Activated CD4-positive, alpha-beta T cell treated with anti-CD3 and anti-CD28 coated beads, Interleukin-2, amount 10 ng/mL, durations not matched to agents 7 days and 5 days (primary cell): ENCODE data around the gene JOSD1. TPM values are rescaled to one million over a fixed set of nuclear protein-coding genes. Genes with fewer than 3 reads are reported as not detected.

Experiments
- CTCF ChIA-PET: fragments of 350-600 bp; sonication (Branson Sonifier 250); formaldehyde crosslinking; loops from one replicate; lab custom pipeline; 2021; ENCODE audit warnings: antibody characterized with exemption; lab: Charles Lee
- POLR2A ChIA-PET: fragments of 350-600 bp; sonication (Branson Sonifier 250); formaldehyde crosslinking; loops from one replicate; lab custom pipeline; 2021; ENCODE audit warnings: antibody characterized with exemption; lab: Charles Lee
- DNase-seq: peaks from one replicate; pipeline ENCODE4 v3.0.0-alpha.2; 2020
- H3K27ac Mint-ChIP-seq: one replicate; pipeline ENCODE4 v1.8.0; 2021; ENCODE audit warnings: mild to moderate bottlenecking, moderate library complexity, mixed read lengths
- H3K27me3 Mint-ChIP-seq: one replicate; pipeline ENCODE4 v1.8.0; 2021; ENCODE audit warnings: mixed read lengths
- H3K36me3 Mint-ChIP-seq: one replicate; pipeline ENCODE4 v1.8.0; 2021; ENCODE audit warnings: low read depth, mixed read lengths
- H3K4me1 Mint-ChIP-seq: one replicate; pipeline ENCODE4 v1.8.0; 2021; ENCODE audit warnings: mixed read lengths
- H3K4me3 Mint-ChIP-seq: one replicate; pipeline ENCODE4 v1.8.0; 2021; ENCODE audit warnings: mild to moderate bottlenecking, moderate library complexity, mixed read lengths
- H3K9me3 Mint-ChIP-seq: one replicate; pipeline ENCODE4 v1.8.0; 2021; ENCODE audit warnings: mixed read lengths
- total RNA-seq, 2 experiments: library from RNA; stranded (reverse); gene quantifications; one replicate each; pipeline ENCODE4 v1.2.3, GENCODE V29; 2021

JOSD1 gene
- total RNA-seq, 2 experiments from 2014 or later, result 56.4 to 61.8 TPM

DNA sequence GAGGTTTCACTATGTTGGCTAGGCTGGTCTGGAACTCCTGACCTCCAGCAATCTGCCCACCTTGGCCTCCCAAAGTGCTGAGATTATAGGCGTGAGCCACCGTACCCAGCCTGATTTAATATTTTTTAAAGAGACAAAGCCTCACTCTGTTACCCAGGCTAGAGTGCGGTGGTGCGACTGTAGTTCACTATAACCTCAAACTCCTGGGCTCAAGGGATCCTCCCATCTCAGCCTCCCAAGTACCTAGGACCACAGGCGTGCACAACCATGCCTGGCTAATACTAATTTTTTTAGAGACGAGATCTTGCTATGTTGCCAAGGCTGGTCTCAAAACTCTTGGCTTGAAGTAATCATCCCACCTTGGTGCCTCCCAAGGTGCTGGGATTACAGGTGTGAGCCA lies 18.5 kb upstream of the JOSD1 start:
- no peak for DNase-seq
- ChIA-PET POLR2A (no interaction called here), CTCF (interaction anchor here (0.6 kb wide), 1 partner anchor 1984 kb away, joined by 3 read pairs; no protein-coding TSS in a partner anchor)
- H3K27me3 Mint-ChIP-seq, result no peaks in the 10 kb centered on the region
- no peak overlapping the region for H3K27ac Mint-ChIP-seq
- H3K4me3 Mint-ChIP-seq, result no peak overlapping the region
- H3K36me3 Mint-ChIP-seq, result peaks cover 50% of the 10 kb centered on the region
- H3K4me1 Mint-ChIP-seq, result peaks cover 12% of the 10 kb centered on the region
- H3K9me3 Mint-ChIP-seq, result no peaks in the 10 kb centered on the region

DNA sequence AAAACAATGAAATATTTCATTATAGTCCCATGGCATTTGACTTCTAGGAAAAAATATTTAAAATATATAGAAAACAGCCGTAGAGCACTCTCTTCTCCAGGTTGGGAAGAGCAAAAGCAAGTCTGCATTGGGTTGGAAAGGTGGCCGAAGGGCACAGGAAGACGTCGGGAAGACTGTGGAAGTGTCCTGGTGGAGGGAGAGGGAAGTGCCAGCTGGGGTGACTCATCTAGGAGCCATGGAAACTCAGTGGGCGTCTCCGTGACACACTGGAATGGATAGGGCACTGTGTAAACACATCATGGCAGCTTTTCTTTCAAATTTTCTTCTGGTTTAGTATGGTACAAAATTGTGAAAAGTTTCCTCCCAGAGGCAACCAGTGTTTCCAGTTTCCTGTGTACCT lies 17.7 kb upstream of the JOSD1 start:
- CTCF ChIA-PET, result interaction anchor here (1.0 to 1.2 kb wide), 2 partner anchors 9 to 15 kb away, joined by 3 to 5 read pairs; no protein-coding TSS in a partner anchor
- H3K4me1 Mint-ChIP-seq, result peaks cover 17% of the 10 kb centered on the region

DNA sequence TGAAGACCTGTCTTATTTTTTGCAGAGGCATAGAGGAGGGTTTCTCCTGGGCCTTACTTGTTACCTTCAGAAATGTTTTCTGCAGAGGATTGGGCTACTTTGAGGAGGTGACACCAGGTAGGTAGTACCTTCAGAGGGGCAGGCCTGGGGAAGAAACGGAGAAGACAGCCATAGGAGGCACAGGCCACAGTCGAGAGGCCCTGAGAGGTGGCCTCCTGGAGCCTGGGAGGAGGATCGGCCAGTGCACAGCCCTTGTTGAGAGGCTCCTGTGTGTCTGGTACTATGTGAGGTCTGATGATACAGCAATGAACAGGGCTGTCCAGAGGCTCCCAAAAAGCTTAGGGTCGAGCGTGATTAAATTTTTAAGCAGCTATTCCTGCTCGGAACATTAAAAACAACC lies 16.5 kb upstream of the JOSD1 start:
- Mint-ChIP-seq H3K27ac (peak overlapping the region; percentile 20), H3K9me3 (no peaks in the 10 kb centered on the region), H3K36me3 (peaks cover 41% of the 10 kb centered on the region), H3K27me3 (no peaks in the 10 kb centered on the region), H3K4me3 (no peak overlapping the region), H3K4me1 (peaks cover 28% of the 10 kb centered on the region)
- DNase-seq, result no peak
- ChIA-PET POLR2A (no interaction called here), CTCF (interaction anchor here (1.0 kb wide), 1 partner anchor 12 kb away, joined by 3 read pairs; the partner anchor contains the start of gene GTPBP1)

More for the DNA sequence above, 17.7 kb upstream of the JOSD1 start:
- Mint-ChIP-seq H3K27me3 (no peaks in the 10 kb centered on the region), H3K9me3 (no peaks in the 10 kb centered on the region), H3K36me3 (peaks cover 42% of the 10 kb centered on the region), H3K4me3 (no peak overlapping the region), H3K27ac (no peak overlapping the region)
- DNase-seq, result no peak
- POLR2A ChIA-PET, result no interaction called here

DNA sequence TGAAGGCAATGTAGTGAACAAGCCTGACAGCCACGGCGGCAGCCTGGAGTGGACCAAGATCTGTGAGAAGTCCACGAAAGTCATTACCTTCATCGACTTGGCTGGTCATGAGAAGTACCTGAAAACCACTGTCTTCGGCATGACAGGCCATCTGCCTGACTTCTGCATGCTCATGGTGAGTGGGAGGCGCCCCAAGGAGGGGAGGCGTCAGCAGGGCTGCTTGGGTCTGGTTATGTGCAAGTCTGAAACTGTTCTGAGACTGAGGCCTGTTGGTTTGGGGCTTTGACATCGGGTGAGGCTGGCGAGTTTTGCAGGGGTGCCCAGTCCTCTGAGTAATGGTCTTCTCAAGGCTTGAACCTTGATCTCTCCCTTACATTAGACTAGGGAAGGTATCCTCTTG lies 16.1 kb upstream of the JOSD1 start:
- H3K27ac Mint-ChIP-seq, result peak overlapping the region; percentile 20
- peaks cover 41% of the 10 kb centered on the region for H3K36me3 Mint-ChIP-seq
- DNase-seq, result no peak
- ChIA-PET POLR2A (no interaction called here), CTCF (interaction anchor here (0.7 to 3.0 kb wide), 3 partner anchors 8 to 14 kb away, joined by 3 to 14 read pairs (median 3); partner anchors contain the start of gene GTPBP1)
- no peaks in the 10 kb centered on the region for H3K27me3 Mint-ChIP-seq
- no peaks in the 10 kb centered on the region for H3K9me3 Mint-ChIP-seq
- H3K4me3 Mint-ChIP-seq, result no peak overlapping the region
- peaks cover 31% of the 10 kb centered on the region for H3K4me1 Mint-ChIP-seq

DNA sequence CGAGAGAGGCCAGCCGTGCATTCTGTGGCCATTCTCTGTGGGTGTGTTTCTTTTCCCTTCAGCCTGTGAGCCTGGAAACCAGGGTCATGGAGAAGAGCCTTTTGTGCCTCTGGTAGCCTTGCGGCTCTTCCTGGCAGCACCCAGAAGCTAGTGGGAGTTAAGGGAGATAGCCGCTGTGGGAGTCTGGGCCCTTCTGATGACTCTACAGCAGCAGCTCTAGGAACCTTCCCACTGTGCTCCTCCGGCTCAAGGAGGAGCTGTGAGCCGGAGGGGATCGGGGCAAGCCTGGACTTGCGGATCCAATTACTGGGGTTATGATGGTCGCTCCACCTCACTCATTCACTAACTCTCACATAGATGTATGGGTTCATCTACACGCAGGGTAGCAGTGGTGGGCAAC lies 15.5 kb upstream of the JOSD1 start:
- peaks cover 37% of the 10 kb centered on the region for H3K36me3 Mint-ChIP-seq
- ChIA-PET CTCF (interaction anchor here (0.7 to 3.0 kb wide), 3 partner anchors 9 to 15 kb away, joined by 3 to 14 read pairs (median 5); no protein-coding TSS in a partner anchor), POLR2A (no interaction called here)
- no peak overlapping the region for H3K4me3 Mint-ChIP-seq
- no peaks in the 10 kb centered on the region for H3K9me3 Mint-ChIP-seq
- H3K27ac Mint-ChIP-seq, result peak overlapping the region; percentile 22
- H3K4me1 Mint-ChIP-seq, result peaks cover 32% of the 10 kb centered on the region
- DNase-seq, result no peak
- no peaks in the 10 kb centered on the region for H3K27me3 Mint-ChIP-seq

DNA sequence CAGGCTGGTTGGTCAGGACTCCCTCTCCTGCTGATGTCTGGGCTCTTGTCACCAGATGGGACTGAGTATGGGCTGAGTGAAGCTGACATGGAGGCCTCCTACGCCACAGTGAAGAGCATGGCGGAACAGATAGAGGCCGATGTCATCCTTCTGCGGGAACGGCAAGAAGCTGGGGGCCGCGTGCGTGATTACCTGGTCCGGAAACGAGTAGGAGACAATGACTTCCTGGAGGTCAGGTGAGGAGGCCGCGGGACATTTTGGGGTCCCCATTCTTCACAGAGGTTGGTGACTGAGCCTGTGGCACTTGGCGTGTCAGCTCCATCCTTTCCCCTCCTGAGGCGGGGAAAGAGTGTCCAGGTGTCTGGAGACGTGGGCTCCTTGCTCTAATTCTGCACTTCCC lies 15.1 kb upstream of the JOSD1 start:
- CTCF ChIA-PET, result interaction anchor here (0.7 to 3.0 kb wide), 4 partner anchors 9 to 34 kb away, joined by 3 to 14 read pairs (median 4); no protein-coding TSS in a partner anchor
- Mint-ChIP-seq H3K27ac (no peak overlapping the region), H3K4me1 (peaks cover 34% of the 10 kb centered on the region), H3K4me3 (no peak overlapping the region), H3K36me3 (peaks cover 41% of the 10 kb centered on the region), H3K9me3 (no peaks in the 10 kb centered on the region), H3K27me3 (no peaks in the 10 kb centered on the region)
- POLR2A ChIA-PET, result no interaction called here
- no peak for DNase-seq

DNA sequence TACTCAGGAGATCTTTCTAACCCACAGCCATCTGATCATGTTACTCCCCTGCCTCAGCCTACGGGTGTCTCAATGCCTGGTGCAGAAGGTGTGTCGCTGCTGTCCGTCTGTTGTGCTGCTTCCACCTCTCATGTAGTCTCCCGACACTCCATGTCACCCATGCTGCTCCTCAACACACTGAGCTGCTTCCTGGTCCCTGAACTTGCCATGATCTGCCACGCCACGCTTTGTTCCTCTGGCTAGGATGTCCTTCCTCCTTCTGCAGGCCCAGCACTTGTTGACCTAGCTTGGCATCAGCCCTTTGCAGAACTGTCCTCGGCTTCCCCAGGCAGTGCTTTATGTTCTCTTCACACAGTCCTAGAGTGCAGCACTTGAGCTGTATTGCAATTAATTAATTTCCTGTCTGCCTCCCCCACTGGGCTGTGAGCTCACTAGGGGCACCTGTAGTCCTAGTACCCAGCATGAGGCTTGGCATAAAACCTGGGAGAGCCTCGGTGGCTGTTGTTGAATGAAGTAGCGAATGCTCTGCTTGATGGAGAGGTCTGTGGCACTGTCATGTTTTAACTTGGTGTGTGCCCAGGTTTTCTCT lies 14.5 kb upstream of the JOSD1 start:
- Mint-ChIP-seq H3K36me3 (peaks cover 43% of the 10 kb centered on the region), H3K4me1 (peaks cover 39% of the 10 kb centered on the region), H3K27me3 (no peaks in the 10 kb centered on the region), H3K4me3 (no peak overlapping the region), H3K9me3 (no peaks in the 10 kb centered on the region), H3K27ac (peak overlapping the region; percentile 72)
- ChIA-PET CTCF (interaction anchor here (1.0 to 3.0 kb wide), 6 partner anchors 8 to 35 kb away, joined by 3 to 14 read pairs (median 4); partner anchors contain the start of genes GTPBP1 and TOMM22), POLR2A (no interaction called here)
- no peak for DNase-seq

DNA sequence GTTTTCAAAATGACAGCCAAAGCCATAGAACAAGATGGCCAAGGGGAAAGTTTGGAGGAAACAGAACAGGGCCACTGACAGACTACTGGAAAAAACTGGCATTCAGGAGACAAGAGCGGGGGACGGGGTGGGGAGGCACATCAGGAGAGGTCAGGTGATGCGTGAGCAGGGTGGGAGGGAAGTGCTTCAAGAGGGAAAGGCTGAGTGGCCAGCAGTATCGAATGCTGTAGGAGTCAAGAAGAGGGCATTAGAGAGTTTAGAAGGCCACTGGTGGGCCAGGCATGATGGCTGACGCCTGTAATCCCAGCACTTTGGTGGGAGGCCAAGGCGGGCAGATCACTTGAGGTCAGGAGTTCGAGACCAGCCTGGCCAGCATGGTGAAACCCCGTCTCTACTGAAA lies 13.2 kb upstream of the JOSD1 start:
- H3K36me3 Mint-ChIP-seq, result peaks cover 48% of the 10 kb centered on the region
- no peak for DNase-seq
- H3K27me3 Mint-ChIP-seq, result no peaks in the 10 kb centered on the region
- H3K9me3 Mint-ChIP-seq, result no peaks in the 10 kb centered on the region
- H3K4me1 Mint-ChIP-seq, result peaks cover 48% of the 10 kb centered on the region
- no peak overlapping the region for H3K27ac Mint-ChIP-seq
- ChIA-PET CTCF (interaction anchor here (1.3 to 3.0 kb wide), 2 partner anchors 8 to 11 kb away, joined by 4 to 14 read pairs; partner anchors contain the start of gene GTPBP1), POLR2A (no interaction called here)
- H3K4me3 Mint-ChIP-seq, result no peak overlapping the region

DNA sequence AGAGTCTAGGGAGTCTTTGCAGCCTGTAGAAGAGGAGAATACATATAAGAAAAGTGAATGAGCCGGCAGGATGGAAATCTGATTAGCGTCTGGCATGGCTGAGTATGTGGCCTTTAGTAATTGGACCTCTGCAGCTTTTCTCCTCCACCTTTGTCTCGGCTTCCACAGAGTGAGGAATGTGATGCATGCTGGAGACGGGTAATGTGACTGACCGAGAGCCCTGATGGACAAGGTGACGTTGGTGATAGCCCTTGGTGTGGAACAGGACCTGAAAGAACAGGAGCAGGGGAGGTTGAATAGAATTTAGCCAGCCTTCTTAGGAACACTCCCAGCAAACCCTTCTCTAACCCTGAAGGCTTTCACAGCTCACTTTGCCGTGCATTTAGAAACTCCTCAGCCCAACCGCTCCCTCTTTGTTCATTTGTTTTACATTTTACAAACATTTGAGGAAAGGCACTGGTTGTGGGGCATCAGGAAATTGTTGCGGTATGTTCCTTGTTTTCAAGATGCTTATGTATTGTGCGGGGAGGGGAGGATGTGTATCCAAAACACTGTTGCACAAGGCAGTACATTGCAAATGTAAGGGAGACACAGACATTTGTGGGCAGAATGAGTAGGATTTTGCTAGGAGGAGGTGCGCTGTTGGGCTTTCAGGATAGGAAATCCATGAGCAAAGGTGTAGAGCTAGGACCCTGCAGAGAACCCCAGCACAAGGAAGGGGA lies 11.9 kb upstream of the JOSD1 start:
- CTCF ChIA-PET, result interaction anchor here (1.1 kb wide), 1 partner anchor 12 kb away, joined by 3 read pairs; no protein-coding TSS in a partner anchor
- Mint-ChIP-seq H3K9me3 (no peaks in the 10 kb centered on the region), H3K27ac (peak overlapping the region; percentile 66), H3K36me3 (peaks cover 49% of the 10 kb centered on the region), H3K27me3 (no peaks in the 10 kb centered on the region), H3K4me3 (no peak overlapping the region), H3K4me1 (peaks cover 60% of the 10 kb centered on the region)
- POLR2A ChIA-PET, result no interaction called here
- DNase-seq, result no peak

DNA sequence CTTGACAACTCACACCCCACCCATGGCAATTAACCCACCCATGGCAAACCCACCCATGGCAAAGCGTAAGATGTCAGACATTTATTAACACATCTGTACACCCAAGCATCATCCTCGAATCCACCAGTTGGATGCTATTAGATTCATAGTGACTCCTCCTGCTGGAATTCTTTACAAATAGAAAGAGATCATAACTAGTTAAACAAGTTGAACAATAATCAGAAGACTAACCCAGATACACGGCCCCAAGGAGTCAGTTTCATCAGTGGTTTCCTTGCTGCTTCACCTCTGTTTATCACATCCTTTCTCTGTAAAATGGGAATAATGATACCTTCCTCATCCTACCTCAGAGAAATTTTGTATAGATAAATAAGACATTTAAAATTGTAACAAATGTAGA lies 10.1 kb upstream of the JOSD1 start:
- H3K9me3 Mint-ChIP-seq, result no peaks in the 10 kb centered on the region
- H3K4me3 Mint-ChIP-seq, result no peak overlapping the region
- H3K27ac Mint-ChIP-seq, result no peak overlapping the region
- H3K27me3 Mint-ChIP-seq, result no peaks in the 10 kb centered on the region
- ChIA-PET POLR2A (no interaction called here), CTCF (interaction anchor here (0.9 kb wide), 1 partner anchor 14 kb away, joined by 9 read pairs; no protein-coding TSS in a partner anchor)
- peaks cover 67% of the 10 kb centered on the region for H3K4me1 Mint-ChIP-seq
- no peak for DNase-seq
- peaks cover 42% of the 10 kb centered on the region for H3K36me3 Mint-ChIP-seq

DNA sequence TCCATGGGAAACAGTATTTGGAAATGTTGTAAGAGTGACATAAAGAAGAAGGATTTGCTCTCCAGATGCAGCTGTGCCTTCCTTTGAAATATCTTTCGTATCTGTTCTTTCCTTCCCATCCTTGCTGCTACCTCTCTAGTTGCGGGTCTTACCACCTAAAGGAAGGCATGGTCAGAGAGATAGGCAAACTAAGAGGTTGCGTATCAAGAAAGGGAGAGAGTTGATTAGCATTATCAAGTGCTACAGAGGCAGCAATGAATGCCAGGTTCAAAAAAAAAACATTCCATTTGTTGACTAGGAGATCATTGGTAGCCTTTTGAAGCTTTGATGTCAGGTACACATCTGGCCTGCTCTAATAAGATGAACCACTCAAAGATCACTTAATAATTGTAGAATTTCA lies 9.6 kb upstream of the JOSD1 start:
- no peaks in the 10 kb centered on the region for H3K9me3 Mint-ChIP-seq
- no peaks in the 10 kb centered on the region for H3K27me3 Mint-ChIP-seq
- CTCF ChIA-PET, result interaction anchor here (0.9 to 1.7 kb wide), 2 partner anchors 8 to 15 kb away, joined by 5 to 9 read pairs; no protein-coding TSS in a partner anchor
- no peak overlapping the region for H3K4me3 Mint-ChIP-seq
- no peak overlapping the region for H3K27ac Mint-ChIP-seq
- H3K36me3 Mint-ChIP-seq, result peaks cover 38% of the 10 kb centered on the region
- H3K4me1 Mint-ChIP-seq, result peaks cover 66% of the 10 kb centered on the region
- no peak for DNase-seq
- POLR2A ChIA-PET, result no interaction called here

DNA sequence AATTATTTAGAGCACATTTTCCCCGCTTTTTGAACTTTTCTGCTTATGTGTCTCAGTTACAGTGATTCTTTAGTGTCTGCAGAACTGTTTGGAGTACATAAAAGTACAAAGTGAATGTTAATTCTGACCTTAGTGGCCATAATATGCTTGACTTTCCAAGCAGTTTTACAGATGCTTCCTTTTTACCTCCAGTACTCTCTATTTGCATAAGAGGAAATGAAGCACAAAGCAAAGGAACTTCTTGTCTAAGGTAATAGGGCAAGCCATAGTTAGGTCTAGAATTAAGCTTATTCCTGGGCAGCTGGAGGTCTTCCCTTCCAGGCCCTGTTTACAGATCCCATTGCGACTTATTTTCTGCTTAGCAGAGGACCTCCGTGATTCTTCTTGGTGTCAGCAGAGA lies 8.6 kb upstream of the JOSD1 start:
- Mint-ChIP-seq H3K36me3 (peaks cover 34% of the 10 kb centered on the region), H3K27me3 (no peaks in the 10 kb centered on the region), H3K9me3 (no peaks in the 10 kb centered on the region), H3K4me1 (peaks cover 67% of the 10 kb centered on the region), H3K27ac (peak overlapping the region; percentile 67), H3K4me3 (no peak overlapping the region)
- ChIA-PET CTCF (interaction anchor here (1.0 to 1.7 kb wide), 2 partner anchors 9 to 57 kb away, joined by 3 to 5 read pairs; no protein-coding TSS in a partner anchor), POLR2A (no interaction called here)
- no peak for DNase-seq
